Bronchial epithelial cell (primary cell): Measurements from ENCODE around the gene CHAT. TPM values are rescaled to one million over a fixed set of nuclear protein-coding genes. Genes with fewer than 3 reads are reported as not detected.

ENCODE experiments used
- DNase-seq: peaks from one replicate; pipeline ENCODE4 v3.0.0-alpha.2; 2010; ENCODE audit warnings: low read depth
- FAIRE-seq: peaks from 2 replicates; lab custom pipeline; 2011; peaks lifted over from hg19 to GRCh38; lab: Jason Lieb, UNC
- H3K27me3 ChIP-seq: 2 replicates; pipeline ENCODE4 v1.5.1; 2011; ENCODE audit warnings: low read length; ENCODE audit not compliant: control insufficient read depth, insufficient read depth
- H3K36me3 ChIP-seq: 2 replicates; pipeline ENCODE4 v1.5.1; 2011; ENCODE audit warnings: low read length; ENCODE audit not compliant: control insufficient read depth, insufficient read depth
- H3K4me3 ChIP-seq: 2 replicates; pipeline ENCODE4 v1.5.1; 2011; ENCODE audit warnings: mild to moderate bottlenecking, low read depth, low read length, control low read depth
- total RNA-seq: library from RNA; depleted of rRNA; stranded (reverse); fragments of >200 nt; gene quantifications from 2 replicates; pipeline ENCODE4 v1.2.1, GENCODE V29; 2014
- TF ChIP-seq, protein P1 (sequence below): IDR thresholded peaks from 2 replicates; pipeline ENCODE4 v1.5.1; 2011; ENCODE audit warnings: mild to moderate bottlenecking, moderate library complexity, low read length, control low read depth, inconsistent platforms; ENCODE audit not compliant: insufficient read depth, severe bottlenecking

Gene CHAT
- total RNA-seq, 1 donor from 2014 or later = not detected

- H3K27me3 ChIP-seq = peaks cover 2% of the 10 kb centered on the region
- H3K4me3 ChIP-seq = no peak overlapping the region
These were observed 97.1 kb downstream of the CHAT start for GRCh38 chr10:49710966-49711365.

GRCh38 chr10:49711481-49711880, 97.6 kb downstream of the CHAT start:
- FAIRE-seq (no peak), DNase-seq (no peak)
- TF ChIP-seq, protein P1, sequence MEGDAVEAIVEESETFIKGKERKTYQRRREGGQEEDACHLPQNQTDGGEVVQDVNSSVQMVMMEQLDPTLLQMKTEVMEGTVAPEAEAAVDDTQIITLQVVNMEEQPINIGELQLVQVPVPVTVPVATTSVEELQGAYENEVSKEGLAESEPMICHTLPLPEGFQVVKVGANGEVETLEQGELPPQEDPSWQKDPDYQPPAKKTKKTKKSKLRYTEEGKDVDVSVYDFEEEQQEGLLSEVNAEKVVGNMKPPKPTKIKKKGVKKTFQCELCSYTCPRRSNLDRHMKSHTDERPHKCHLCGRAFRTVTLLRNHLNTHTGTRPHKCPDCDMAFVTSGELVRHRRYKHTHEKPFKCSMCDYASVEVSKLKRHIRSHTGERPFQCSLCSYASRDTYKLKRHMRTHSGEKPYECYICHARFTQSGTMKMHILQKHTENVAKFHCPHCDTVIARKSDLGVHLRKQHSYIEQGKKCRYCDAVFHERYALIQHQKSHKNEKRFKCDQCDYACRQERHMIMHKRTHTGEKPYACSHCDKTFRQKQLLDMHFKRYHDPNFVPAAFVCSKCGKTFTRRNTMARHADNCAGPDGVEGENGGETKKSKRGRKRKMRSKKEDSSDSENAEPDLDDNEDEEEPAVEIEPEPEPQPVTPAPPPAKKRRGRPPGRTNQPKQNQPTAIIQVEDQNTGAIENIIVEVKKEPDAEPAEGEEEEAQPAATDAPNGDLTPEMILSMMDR = no peak
- H3K27me3 ChIP-seq = peaks cover 2% of the 10 kb centered on the region
- no peak overlapping the region for H3K4me3 ChIP-seq
- H3K36me3 ChIP-seq = no peaks in the 10 kb centered on the region

More at GRCh38 chr10:49710966-49711365, 97.1 kb downstream of the CHAT start:
- DNase-seq (no peak), FAIRE-seq (no peak)
- TF ChIP-seq, protein P1 = no peak
- H3K36me3 ChIP-seq = no peaks in the 10 kb centered on the region

DNA sequence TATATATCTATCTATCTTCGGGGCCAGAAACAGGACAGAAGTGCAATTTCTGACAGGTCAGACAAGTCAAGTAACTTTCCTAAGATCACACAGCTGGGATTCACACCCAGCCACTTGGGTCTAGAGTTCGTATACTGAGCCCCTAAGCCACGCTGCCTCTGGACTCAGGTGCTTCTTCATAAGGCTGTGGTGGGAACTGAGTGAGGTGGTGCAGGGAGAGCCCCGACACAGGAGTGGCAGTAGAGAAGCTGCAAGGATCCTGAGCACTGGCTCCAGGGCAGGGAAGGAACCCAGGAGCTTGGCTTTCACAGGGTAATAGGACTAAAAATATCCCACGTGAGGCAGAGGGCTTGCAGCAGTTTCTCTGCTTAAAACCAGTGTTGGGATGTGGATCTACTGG, 99.4 kb downstream of the CHAT start:
- DNase-seq = no peak
- no peaks in the 10 kb centered on the region for H3K36me3 ChIP-seq
- FAIRE-seq = no peak
- H3K27me3 ChIP-seq = peaks cover 2% of the 10 kb centered on the region
- TF ChIP-seq, protein P1 = no peak
- H3K4me3 ChIP-seq = no peak overlapping the region

Other genes starting within 250 kb of the CHAT start
- not detected in 2 replicates for gene DRGX, start 217.9 kb upstream of the CHAT start, total RNA-seq
- 19.2 and 21.9 TPM in 2 replicates for gene ERCC6, start 74.9 kb upstream of the CHAT start, total RNA-seq
- not detected in 2 replicates for gene SLC18A3, start 3.7 kb upstream of the CHAT start, total RNA-seq
- not detected in 2 replicates for gene C10orf53, start 65.6 kb downstream of the CHAT start, total RNA-seq
- gene OGDHL, start 148.3 kb downstream of the CHAT start, total RNA-seq = 0.26 TPM in 1 of 2 replicates, not detected in the other